H9 (cell line): ENCODE results near the gene KLC4. TPM values are rescaled to one million over a fixed set of nuclear protein-coding genes. Genes with fewer than 3 reads are reported as not detected.

Source experiments
- DNase-seq: peaks from one replicate; pipeline ENCODE4 v3.0.0-alpha.2; 2017
- H2AFZ ChIP-seq: one replicate; pipeline ENCODE4 v1.6.1; 2013; ENCODE audit warnings: mild to moderate bottlenecking, low read length, control low read depth, moderate library complexity
- H2AK5ac ChIP-seq: 2 replicates; pipeline ENCODE4 v1.6.1; 2013; ENCODE audit warnings: low read length, control low read depth, mixed read lengths; ENCODE audit not compliant: insufficient read length
- H2BK120ac ChIP-seq: one replicate; pipeline ENCODE4 v1.6.1; 2013; ENCODE audit warnings: low read depth, mild to moderate bottlenecking, low read length, control low read depth, inconsistent platforms; ENCODE audit not compliant: poor library complexity, severe bottlenecking
- H2BK12ac ChIP-seq: 2 replicates; pipeline ENCODE4 v1.6.1; 2013; ENCODE audit warnings: low read length, control low read depth, mixed read lengths, low read depth; ENCODE audit not compliant: insufficient read length
- H2BK15ac ChIP-seq: 2 replicates; pipeline ENCODE4 v1.6.1; 2013; ENCODE audit warnings: low read depth, low read length, control low read depth
- H2BK20ac ChIP-seq: one replicate; pipeline ENCODE4 v1.6.1; 2013; ENCODE audit warnings: low read depth, mild to moderate bottlenecking, low read length, control low read depth, inconsistent platforms; ENCODE audit not compliant: poor library complexity, severe bottlenecking
- H2BK5ac ChIP-seq: 2 replicates; pipeline ENCODE4 v1.6.1; 2013; ENCODE audit warnings: low read length, control low read depth, mixed read lengths; ENCODE audit not compliant: insufficient read length
- H3K14ac ChIP-seq: 2 replicates; pipeline ENCODE4 v1.6.1; 2013; ENCODE audit warnings: low read length, control low read depth; ENCODE audit not compliant: insufficient read depth
- H3K18ac ChIP-seq: 2 replicates; pipeline ENCODE4 v1.6.1; 2013; ENCODE audit warnings: low read depth, mild to moderate bottlenecking, mixed read lengths, low read length, control low read depth; ENCODE audit not compliant: insufficient read length
- H3K23ac ChIP-seq: 2 replicates; pipeline ENCODE4 v1.6.1; 2013; ENCODE audit warnings: low read length, control low read depth, mixed read lengths, low read depth; ENCODE audit not compliant: insufficient read length
- H3K23me2 ChIP-seq: 2 replicates; pipeline ENCODE4 v1.6.1; 2013; ENCODE audit warnings: low read depth, mild to moderate bottlenecking, mixed read lengths, low read length, control low read depth; ENCODE audit not compliant: insufficient read length, poor library complexity, severe bottlenecking
- H3K27ac ChIP-seq: 2 replicates; pipeline ENCODE4 v1.5.1; 2013; ENCODE audit warnings: low read length, control low read depth, mixed read lengths, low read depth; ENCODE audit not compliant: insufficient read length
- H3K27me3 ChIP-seq: 2 replicates; pipeline ENCODE4 v1.6.1; 2013; ENCODE audit warnings: low read length, control low read depth, inconsistent platforms; ENCODE audit not compliant: insufficient read depth
- H3K4ac ChIP-seq: 2 replicates; pipeline ENCODE4 v1.6.1; 2013; ENCODE audit warnings: low read depth, mild to moderate bottlenecking, control low read depth, inconsistent platforms, low read length, moderate library complexity
- H3K4me1 ChIP-seq: 2 replicates; pipeline ENCODE4 v1.6.1; 2013; ENCODE audit warnings: low read length, control low read depth, inconsistent platforms; ENCODE audit not compliant: insufficient read depth
- H3K4me2 ChIP-seq: 2 replicates; pipeline ENCODE4 v1.6.1; 2013; ENCODE audit warnings: low read length, control low read depth, mixed read lengths; ENCODE audit not compliant: insufficient read length, insufficient read depth
- H3K56ac ChIP-seq: 2 replicates; pipeline ENCODE4 v1.6.1; 2013; ENCODE audit warnings: low read depth, mild to moderate bottlenecking, mixed read lengths, low read length, control low read depth; ENCODE audit not compliant: insufficient read length
- H3K79me1 ChIP-seq: 2 replicates; pipeline ENCODE4 v1.6.1; 2013; ENCODE audit warnings: low read depth, mild to moderate bottlenecking, moderate library complexity, low read length, control low read depth, inconsistent platforms; ENCODE audit not compliant: insufficient read depth, poor library complexity, severe bottlenecking
- H3K79me2 ChIP-seq: 2 replicates; pipeline ENCODE4 v1.6.1; 2013; ENCODE audit warnings: low read length, control low read depth, inconsistent platforms; ENCODE audit not compliant: insufficient read depth
- H3K9ac ChIP-seq: 2 replicates; pipeline ENCODE4 v1.6.1; 2013; ENCODE audit warnings: low read length, control low read depth, mixed read lengths; ENCODE audit not compliant: insufficient read length; ENCODE audit errors: extremely low read depth
- H3K9me3 ChIP-seq: one replicate; pipeline ENCODE4 v1.6.1; 2013; ENCODE audit warnings: low read depth, low read length, inconsistent platforms; ENCODE audit not compliant: control insufficient read depth
- H3T11ph ChIP-seq: one replicate; pipeline ENCODE4 v1.6.1; 2013; ENCODE audit warnings: mild to moderate bottlenecking, low read length, control low read depth, inconsistent platforms
- H4K20me1 ChIP-seq: one replicate; pipeline ENCODE4 v1.6.1; 2013; ENCODE audit not compliant: control insufficient read depth, insufficient read length, insufficient read depth
- H4K5ac ChIP-seq: 2 replicates; pipeline ENCODE4 v1.6.1; 2013; ENCODE audit warnings: low read depth, mild to moderate bottlenecking, mixed read lengths, low read length, control low read depth; ENCODE audit not compliant: insufficient read length
- H4K8ac ChIP-seq: replicated peaks from 2 replicates; pipeline ENCODE4 v1.6.1; 2013; ENCODE audit warnings: low read length, control low read depth, mixed read lengths, low read depth; ENCODE audit not compliant: insufficient read length
- H4K91ac ChIP-seq: 2 replicates; pipeline ENCODE4 v1.6.1; 2013; ENCODE audit warnings: low read depth, mild to moderate bottlenecking, moderate library complexity, mixed read lengths, low read length, control low read depth; ENCODE audit not compliant: insufficient read length
- H3K27ac Mint-ChIP-seq, 3 experiments: 2 replicates in 2 of 3; 3 replicates in 1 of 3; pipeline ENCODE4 v1.8.0; 2020 to 2021; ENCODE audit warnings: mixed read lengths in 3 of 3, mild to moderate bottlenecking in 1 of 3, moderate library complexity in 1 of 3
- H3K27me3 Mint-ChIP-seq: 2 replicates; pipeline ENCODE4 v1.8.0; 2021; ENCODE audit warnings: low read depth, mild to moderate bottlenecking, moderate library complexity, mixed read lengths
- H3K36me3 Mint-ChIP-seq, 3 experiments: 2 replicates in 2 of 3; 3 replicates in 1 of 3; pipeline ENCODE4 v1.8.0; 2020 to 2021; ENCODE audit warnings: low read depth in 3 of 3, mixed read lengths in 3 of 3; ENCODE audit not compliant: insufficient read depth in 1 of 3
- H3K4me1 Mint-ChIP-seq, 2 experiments: 2 replicates each; pipeline ENCODE4 v1.8.0; 2020; ENCODE audit warnings: mixed read lengths in 2 of 2
- H3K4me3 Mint-ChIP-seq, 2 experiments: 2 replicates in 1 of 2; 3 replicates in 1 of 2; pipeline ENCODE4 v1.8.0; 2020 to 2021; ENCODE audit warnings: mild to moderate bottlenecking in 2 of 2, mixed read lengths in 2 of 2, moderate library complexity in 1 of 2
- H3K9me3 Mint-ChIP-seq, 2 experiments: 2 replicates in 1 of 2; 3 replicates in 1 of 2; pipeline ENCODE4 v1.8.0; 2020; ENCODE audit warnings: mild to moderate bottlenecking in 2 of 2, mixed read lengths in 2 of 2, moderate library complexity in 1 of 2
- WGBS: extraction: QIAGEN DNeasy Blood & Tissue Kit; methylation state at CpG from one replicate; pipeline ENCODE4 v1.1.7; 2013; ENCODE audit warnings: missing lambda C conversion rate, low lambda C conversion rate, mixed read lengths; ENCODE audit not compliant: insufficient read length; ENCODE audit errors: extremely low coverage; 5-methylcytosine and 5-hydroxymethylcytosine counted together
- total RNA-seq: library from RNA; stranded (reverse); gene quantifications from 2 replicates; pipeline ENCODE4 v1.2.1, GENCODE V29; 2021
- TF ChIP-seq, protein P1 (sequence below): fragments of 200-600 bp; sonication (generic); conservative IDR thresholded peaks from 3 replicates; pipeline ENCODE4 v1.8.0; 2021; ENCODE audit warnings: antibody characterized with exemption, mild to moderate bottlenecking

KLC4 gene
- total RNA-seq, 1 experiment from 2014 or later: 29.7 TPM

- no peak overlapping the region for H2BK15ac ChIP-seq
- H3K36me3 Mint-ChIP-seq: no peaks in the 10 kb centered on the region; a peak in 1 of 7 replicates
- H3K4me1 Mint-ChIP-seq: peaks cover 38 to 54% of the 10 kb centered on the region in 2 experiments
- H3K9me3 ChIP-seq: no peaks in the 10 kb centered on the region
- no peaks in the 10 kb centered on the region for H3K79me1 ChIP-seq
- no peak overlapping the region for H4K5ac ChIP-seq
- H3K27ac ChIP-seq: no peak overlapping the region
- H3K23me2 ChIP-seq: no peaks in the 10 kb centered on the region
- TF ChIP-seq, protein P1, sequence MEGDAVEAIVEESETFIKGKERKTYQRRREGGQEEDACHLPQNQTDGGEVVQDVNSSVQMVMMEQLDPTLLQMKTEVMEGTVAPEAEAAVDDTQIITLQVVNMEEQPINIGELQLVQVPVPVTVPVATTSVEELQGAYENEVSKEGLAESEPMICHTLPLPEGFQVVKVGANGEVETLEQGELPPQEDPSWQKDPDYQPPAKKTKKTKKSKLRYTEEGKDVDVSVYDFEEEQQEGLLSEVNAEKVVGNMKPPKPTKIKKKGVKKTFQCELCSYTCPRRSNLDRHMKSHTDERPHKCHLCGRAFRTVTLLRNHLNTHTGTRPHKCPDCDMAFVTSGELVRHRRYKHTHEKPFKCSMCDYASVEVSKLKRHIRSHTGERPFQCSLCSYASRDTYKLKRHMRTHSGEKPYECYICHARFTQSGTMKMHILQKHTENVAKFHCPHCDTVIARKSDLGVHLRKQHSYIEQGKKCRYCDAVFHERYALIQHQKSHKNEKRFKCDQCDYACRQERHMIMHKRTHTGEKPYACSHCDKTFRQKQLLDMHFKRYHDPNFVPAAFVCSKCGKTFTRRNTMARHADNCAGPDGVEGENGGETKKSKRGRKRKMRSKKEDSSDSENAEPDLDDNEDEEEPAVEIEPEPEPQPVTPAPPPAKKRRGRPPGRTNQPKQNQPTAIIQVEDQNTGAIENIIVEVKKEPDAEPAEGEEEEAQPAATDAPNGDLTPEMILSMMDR: no peak
- no peak overlapping the region for H3T11ph ChIP-seq
- H2BK20ac ChIP-seq: no peak overlapping the region
- no peak overlapping the region for H2BK12ac ChIP-seq
- H3K27me3 ChIP-seq: no peaks in the 10 kb centered on the region
- no peak overlapping the region for H2BK120ac ChIP-seq
- no peak overlapping the region for H2BK5ac ChIP-seq
- no peak overlapping the region for H3K23ac ChIP-seq
- no peak overlapping the region for H3K9ac ChIP-seq
- no peaks in the 10 kb centered on the region for H3K9me3 Mint-ChIP-seq
- H3K4me1 ChIP-seq: no peaks in the 10 kb centered on the region
- no peak for DNase-seq
- no peak overlapping the region for H3K4me3 Mint-ChIP-seq
- H3K27ac Mint-ChIP-seq: peak overlapping the region in 1 of 3 experiments; percentile 72; a peak in 3 of 7 replicates
- H2AFZ ChIP-seq: no peak overlapping the region
- H3K27me3 Mint-ChIP-seq: no peaks in the 10 kb centered on the region
- no peak overlapping the region for H4K8ac ChIP-seq
- H2AK5ac ChIP-seq: no peak overlapping the region
- no peak overlapping the region for H3K4ac ChIP-seq
- no peak overlapping the region for H3K56ac ChIP-seq
- no CpG with 5 or more reads among the region's 9 CpGs for WGBS
- H3K4me2 ChIP-seq: no peak overlapping the region
- H3K79me2 ChIP-seq: peaks cover 3% of the 10 kb centered on the region; the same call in 1 of the 2 replicates
- H4K20me1 ChIP-seq: no peaks in the 10 kb centered on the region
- no peak overlapping the region for H4K91ac ChIP-seq
- H3K14ac ChIP-seq: no peak overlapping the region
- no peak overlapping the region for H3K18ac ChIP-seq
Observed at GRCh38 chr6:43120101-43120763, 60.8 kb downstream of the KLC4 start.
